ENCODE measurements around the gene STYXL1.
"Not testable (repeated sequence)": the region's sequence is repeated elsewhere in the genome, so short reads cannot be mapped to it uniquely, and the experiment has no call there.

- TF ChIP-seq CTCF (conservative IDR thresholded peaks at IDR 0.05); ZFX (IDR thresholded peaks at IDR 0.05): not testable (repeated sequence)
These were observed 45.7 kb upstream of the STYXL1 start for GRCh38 chr7:76093531-76093930.

Measured in C4-2B (cell line).